Esophagus squamous epithelium (tissue), 4 donors: ENCODE results near the gene BMPER.

Experiments used
- CTCF ChIP-seq, 6 experiments: fragments of 450-650 bp in 4 of 6; fragments of 200-600 bp in 2 of 6; sonication (generic) in 2 of 6; IDR thresholded peaks; one replicate each; pipeline ENCODE4 v1.5.1; 2016 to 2019; ENCODE audit warnings: antibody characterized with exemption in 6 of 6, mild to moderate bottlenecking in 4 of 6, moderate library complexity in 4 of 6
- POLR2A ChIP-seq, 4 donors: fragments of 450-650 bp; IDR thresholded peaks; one replicate each; pipeline ENCODE4 v1.6.1; 2017; ENCODE audit warnings: antibody characterized with exemption in 4 of 4, mild to moderate bottlenecking in 4 of 4, moderate library complexity in 3 of 4

- TF ChIP-seq CTCF (IDR thresholded peaks at IDR 0.05) (no peak), POLR2A (IDR thresholded peaks at IDR 0.05) (no peak)
These were observed 240.3 kb downstream of the BMPER start for GRCh38 chr7:34145603-34146002.
